Fibroblast of skin of right quadriceps (primary cell): ENCODE results near the gene STXBP5.

ENCODE experiments used
- DNase-seq: peaks from one replicate; pipeline ENCODE4 v3.0.0-alpha.2; 2013

The STXBP5 gene

DNA sequence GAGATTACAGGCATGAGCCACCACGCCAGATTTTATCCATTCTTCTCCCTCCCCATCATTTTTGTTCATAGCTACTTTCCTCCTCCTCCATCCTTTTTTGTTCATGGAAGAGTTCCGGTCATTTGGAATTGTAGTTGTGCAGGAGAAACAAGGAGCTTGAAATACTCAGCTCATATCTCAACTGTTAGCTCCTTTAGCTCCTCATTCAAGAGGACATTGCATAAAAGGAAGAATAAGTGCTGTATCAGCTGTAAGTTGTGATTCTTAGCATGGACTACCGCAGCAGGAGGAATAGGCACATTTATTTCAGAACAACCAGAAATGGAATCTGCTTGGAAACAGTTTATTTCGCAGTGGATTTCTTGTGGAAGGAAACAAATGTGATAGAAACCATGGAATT, 7.6 kb downstream of the STXBP5 start:
- no peak for DNase-seq

DNA sequence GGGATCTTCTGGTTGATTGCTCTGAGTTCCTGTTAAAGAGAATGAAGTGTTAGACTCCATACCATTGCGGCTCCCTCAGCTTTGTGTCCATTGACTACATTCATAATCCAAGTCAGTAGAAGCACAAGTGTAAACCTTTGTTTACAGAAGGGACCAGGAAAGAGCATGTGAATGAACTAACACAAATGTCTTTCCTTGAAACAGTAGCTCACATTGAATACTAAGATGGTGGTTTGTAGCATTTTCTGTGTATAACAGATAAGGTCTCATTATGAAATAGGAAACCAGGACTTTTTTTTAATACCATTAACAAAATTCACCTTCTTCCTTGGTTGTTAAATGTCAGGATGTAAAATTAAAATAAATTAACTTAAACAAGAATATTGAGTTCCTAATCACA, 8.4 kb downstream of the STXBP5 start:
- no peak for DNase-seq

DNA sequence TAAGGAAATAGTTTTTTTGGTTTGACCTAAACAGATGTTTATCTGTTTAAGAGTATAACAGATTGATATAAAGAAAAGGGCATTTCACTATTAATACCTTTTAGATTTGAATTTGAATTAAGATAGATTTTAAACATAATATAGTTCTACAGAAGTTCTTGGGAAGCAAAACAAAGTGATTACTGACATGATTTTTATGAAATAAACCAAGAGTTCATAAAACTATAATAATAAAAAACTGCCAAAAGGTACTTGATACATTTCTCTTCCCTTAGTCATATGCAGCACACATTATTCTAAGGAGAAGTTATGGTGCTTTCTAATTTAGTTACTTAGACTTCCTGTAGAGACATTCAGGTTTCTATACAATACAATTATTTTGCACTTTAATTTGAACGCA, 9.6 kb downstream of the STXBP5 start:
- no peak for DNase-seq

DNA sequence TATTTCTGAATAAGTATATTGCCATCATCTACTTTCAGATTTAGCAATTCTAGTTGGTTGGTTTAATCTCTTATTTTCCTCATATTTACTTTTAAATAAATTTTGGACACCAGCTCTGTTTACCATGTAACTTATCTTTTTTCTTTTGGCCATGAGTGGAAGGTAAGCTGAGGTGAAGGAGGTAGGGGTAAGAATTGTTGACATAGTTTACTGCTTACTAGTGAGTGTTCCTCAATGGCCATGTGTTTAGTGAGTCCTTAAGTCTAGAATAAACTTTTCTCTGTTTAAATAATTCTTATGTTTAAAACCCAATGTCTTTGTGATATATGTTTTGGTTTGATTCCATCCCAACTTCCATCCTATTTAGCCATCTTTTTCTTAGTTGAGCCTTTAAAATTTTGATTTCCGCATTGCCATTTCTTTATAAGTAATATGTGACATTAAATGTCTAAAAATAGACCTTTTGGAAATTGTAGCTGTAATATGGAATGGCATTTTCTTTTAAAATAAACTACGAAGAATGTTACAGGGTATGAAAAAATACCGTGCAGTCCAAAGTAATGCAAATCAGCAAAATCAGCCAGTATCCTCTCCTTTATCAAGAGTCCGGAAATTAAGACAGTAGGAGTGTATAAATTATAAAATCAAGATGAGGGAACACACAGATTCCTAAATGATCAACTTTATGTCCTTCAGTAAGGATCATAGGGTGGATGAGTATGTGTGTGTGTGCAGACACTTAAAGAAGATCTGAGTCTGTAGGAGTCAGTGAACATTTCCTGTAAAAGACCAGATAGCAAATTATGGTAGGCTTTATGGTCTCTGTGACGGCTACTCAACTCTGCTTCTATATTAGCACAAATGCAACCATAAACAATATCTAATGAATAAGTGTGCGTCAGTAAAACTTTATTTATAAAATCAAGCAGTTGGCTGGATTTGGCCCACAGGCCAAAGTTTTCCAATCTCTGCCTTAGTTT, 10.3 kb downstream of the STXBP5 start:
- no peak for DNase-seq

DNA sequence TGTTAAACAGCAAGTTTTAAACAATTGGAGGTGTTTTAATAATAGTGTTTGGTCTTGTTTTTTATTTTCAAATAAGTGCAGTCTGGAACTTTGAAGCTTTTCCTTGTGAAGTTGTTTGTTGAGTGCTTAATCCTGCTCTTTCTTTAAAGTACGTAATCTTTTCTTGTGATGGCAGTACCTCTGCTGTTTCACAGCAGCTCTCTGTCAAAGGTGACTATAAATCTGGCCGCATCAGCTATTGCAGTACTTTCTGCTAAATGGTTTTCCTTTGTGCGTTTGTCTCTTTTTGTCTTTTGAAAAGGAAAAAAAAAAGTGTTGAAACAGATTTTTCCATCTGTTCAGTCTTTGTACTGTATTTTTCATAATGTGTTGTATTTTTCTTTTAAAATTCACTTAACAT, 12.7 kb downstream of the STXBP5 start:
- no peak for DNase-seq

DNA sequence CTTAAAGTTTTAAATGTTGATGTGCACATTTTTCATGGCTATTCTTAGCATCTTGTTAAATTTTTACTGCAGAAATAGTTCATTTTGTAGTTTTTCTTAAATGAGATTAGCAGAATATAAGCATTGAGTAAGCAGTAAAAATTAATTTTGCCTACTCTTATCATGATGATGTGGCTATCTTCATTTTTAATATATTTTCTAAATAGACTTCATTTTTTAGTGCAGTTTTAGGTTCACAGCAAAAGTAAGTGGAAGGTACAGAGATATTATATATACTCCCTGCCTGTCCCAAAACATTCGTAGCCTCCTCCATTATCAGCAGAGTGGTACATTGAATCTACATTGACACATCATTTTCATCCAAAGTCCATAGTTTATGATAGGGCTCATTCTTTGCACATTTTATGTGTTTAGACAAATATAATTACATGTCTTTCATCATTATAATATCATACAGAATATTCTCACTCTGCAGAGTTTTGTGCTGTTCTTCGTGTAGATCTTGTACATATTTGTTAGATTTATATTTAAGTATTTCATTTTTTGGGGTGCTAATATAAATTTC, 13.7 kb downstream of the STXBP5 start:
- no peak for DNase-seq

DNA sequence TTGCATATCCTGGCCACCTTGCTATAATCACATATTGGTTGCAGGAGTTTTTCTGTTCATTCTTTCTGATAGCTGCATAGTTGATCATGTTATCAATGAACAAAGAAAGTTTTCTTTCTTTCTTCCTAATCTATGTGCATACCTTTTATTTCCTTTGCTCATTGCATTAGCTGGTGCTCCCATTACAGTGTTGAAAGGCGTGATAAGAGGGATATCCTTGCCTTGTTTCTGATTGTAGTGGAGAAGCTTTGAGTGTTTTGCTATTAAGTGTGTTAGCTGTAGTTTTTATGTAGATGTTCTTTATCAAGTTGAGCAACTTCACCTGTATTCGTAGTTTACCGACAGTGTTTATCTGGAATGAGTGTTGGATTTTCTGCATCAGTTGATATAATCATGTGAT, 14.6 kb downstream of the STXBP5 start:
- no peak for DNase-seq

DNA sequence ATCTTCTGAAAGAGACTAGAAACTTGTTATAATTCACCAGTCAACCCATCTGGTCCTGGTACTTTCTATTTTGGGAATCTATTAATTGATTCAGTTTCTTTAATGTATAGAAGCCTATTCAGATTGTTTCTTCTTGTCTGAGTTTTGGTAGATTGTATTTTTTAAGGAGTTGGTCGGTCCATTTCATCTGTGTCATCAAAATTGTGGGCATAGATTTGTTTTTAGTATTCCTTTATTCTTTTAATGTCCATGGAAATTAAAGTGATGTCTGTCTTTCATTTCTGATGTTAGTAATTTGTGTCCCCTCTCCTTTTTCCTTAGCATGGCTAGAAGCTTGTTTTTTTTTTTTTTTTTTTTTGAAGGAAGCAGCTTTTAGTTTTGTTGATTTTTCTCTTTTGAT, 15.2 kb downstream of the STXBP5 start:
- DNase-seq = no peak

DNA sequence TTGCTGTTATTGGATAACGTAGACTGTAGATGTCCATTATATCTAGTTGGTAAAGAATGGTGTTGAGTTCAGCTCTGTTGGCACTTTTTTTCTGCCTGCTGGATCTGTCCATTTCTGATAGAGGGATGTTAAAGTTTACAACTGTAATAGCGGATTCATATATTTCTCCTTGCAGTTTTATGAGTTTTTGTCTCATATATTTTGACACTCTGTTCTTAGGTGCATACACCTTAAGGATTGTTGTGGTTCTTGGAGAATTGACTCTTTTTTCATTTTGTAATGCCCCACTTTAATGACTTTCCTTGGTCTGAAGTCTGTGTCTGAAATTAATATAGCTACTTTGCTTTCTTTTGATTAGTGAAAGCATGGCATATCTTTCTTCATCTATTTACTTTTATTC, 16.1 kb downstream of the STXBP5 start:
- DNase-seq = no peak

DNA sequence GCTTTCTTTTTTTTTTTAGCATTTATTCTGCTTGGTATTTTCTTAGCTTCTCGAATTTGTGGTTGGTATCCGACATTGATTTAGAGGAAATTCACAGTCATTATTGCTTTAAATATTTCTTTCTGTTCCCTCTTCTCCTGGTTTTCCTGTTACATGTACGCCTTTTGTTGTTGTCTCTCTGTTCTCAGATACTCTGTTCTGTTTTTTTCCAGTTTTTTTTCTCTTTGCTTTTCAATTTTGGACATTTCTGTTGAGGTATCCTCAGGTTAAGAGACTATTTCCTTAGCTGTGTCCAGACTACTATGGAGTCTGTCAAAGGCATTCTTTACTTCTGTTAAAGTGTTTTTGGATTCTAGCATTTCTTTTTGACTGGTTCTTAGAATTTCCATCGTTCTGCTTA, 17.5 kb downstream of the STXBP5 start:
- no peak for DNase-seq

DNA sequence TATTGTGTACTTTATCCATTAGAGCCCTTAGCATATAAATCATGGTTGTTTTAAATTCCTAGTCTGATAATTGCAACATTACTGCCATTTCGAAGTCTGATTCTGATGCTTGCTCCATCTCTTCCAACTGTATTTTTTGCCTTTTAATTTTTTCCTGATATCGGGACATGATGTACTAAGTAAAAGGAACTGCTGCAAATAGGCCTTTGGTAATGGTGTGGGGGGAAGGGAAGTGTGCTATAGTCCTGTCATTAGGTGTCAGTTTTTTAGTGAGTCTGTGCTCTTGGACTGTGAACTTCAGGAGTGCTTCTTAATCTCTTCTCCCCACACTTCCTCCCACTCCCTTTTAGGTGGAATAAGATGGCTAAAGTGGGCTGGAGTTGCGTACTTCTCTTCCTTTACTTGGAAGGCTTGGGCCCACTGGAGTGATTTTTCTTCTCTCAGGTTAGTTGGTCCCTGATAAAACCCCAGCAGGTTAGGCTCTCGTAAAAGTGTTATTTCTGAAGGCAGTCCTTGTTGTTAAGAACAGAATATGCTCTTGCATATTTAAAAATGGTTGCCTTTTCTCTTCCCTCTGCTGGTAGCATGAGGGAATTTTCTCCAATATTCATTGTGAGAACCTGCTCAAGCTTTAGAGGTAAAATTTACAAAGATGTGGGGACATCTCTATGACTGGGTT, 18.1 kb downstream of the STXBP5 start:
- peak; percentile 31 for DNase-seq

DNA sequence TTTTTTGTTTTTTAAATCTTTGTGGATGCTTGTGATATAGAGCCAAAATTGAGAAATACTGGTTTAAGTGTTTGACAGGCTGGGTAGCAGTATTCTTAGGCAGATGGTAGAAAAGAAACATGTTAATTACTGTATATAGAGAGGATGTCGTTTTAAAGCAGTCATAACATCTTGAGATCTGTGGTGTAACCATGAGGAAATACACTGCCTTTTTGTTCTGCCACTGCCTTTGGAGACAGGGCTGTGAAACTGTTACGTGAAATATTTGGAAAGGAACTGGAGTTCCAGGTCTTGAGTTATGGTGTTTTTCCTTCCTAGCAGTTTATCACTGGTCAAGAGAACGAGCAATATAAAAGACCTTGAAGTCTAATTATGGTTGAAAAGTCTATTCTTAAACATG, 19.5 kb downstream of the STXBP5 start:
- no peak for DNase-seq

DNA sequence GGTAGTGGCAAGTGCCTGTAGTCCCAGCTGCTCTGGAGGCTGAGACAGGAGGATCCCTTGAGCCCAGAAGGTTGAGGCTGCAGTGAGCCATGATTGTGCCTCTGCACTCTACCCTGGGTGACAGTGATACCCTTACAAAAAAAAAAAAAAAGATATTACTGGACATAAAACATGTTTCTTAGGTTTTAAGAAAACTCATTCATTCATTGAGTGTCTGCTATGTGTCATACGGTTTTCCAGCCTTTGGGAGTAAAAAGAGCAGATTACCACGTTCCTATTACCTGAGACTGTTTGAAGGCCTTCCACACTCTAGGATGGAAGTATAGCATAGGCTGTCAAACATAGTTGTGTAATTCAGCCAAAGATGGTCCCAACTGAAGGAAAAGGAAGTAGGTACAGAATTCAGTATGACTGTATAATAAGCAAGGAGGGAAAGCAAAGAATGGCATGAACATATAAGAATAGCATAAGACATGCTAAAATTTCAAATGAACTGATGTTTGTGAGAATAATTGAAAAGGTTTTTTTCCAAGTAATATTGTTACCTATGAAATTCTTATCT, 22.0 kb downstream of the STXBP5 start:
- DNase-seq = no peak

DNA sequence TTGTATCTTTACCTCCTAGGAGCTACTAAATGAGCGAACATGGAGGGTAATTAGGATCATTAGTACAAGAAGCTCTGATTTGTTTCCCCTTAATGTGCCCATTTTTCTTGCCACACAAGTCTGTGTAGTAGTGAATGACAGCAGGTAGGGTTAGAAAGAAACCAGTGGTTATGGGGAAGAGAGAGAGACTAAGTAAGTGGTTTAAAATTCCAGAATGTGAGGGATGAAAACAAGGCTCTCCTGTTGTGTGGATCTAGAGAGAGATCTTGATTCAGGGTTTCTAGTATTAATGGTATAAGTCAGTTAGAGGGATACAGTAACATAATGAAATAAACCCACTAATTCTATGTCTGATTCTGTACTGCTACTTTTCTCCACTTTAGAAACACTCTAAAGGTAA, 22.7 kb downstream of the STXBP5 start:
- DNase-seq = no peak

DNA sequence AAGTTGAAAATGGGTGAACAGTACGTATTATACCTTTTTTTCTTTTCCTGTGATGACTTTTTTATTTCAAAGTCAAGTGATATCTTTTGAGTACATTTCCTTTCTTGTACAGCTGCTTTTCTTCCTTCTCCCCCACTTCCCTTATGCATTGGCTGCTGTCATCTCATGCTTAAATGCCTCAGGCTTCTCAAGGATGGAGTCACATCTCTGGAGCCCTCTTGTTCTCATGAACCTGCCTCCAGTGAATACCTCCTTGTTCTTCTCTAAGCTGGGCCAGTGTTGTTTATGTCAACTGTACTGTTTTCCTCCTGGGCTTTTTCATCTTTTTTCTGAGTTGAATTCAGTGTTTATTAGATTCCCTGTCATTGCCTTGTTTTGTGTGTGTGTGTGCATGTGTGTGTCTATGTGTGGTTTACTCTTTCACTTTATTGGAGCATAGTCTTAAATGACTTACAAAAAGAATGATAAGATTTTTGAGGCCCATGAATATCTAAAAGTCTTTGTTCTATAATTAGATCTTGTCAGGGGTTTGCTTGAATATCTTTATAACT, 23.6 kb downstream of the STXBP5 start:
- no peak for DNase-seq

DNA sequence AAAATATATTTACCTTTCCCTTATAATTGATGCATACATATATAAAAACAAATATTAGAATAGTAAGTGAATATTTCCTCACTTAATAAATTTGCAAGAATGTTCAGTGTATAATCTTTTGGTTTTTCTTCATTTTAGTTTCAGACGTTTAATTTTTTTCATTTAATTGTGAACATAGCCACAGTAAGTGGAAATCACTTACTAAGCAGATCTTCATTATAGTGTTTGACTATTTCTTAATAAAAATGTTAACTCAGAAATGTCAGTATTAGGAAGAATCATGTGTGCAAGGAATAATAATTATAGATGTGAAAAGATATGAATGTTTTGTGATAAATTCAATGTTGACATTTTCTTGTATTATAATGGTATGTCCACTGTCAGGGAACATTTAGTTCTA, 27.4 kb downstream of the STXBP5 start:
- DNase-seq = no peak

DNA sequence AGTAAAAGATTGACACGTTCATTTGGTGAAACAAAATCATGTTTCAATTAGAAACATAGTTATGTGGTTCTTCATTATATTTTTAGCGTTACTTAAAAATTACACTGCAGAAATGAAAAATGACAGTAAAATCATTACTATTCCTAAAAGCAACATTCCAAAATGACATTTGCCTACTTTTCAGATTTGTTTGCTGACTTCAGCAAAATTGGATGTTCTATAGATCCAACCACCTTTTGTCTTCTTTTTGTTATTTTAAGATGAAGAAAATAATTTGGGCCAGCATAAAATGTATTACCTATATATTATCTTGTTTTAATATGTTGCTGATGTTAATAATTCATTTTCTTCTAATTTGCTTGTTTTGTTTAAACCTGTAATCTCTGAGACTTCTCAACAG, 30.5 kb downstream of the STXBP5 start:
- DNase-seq = no peak

DNA sequence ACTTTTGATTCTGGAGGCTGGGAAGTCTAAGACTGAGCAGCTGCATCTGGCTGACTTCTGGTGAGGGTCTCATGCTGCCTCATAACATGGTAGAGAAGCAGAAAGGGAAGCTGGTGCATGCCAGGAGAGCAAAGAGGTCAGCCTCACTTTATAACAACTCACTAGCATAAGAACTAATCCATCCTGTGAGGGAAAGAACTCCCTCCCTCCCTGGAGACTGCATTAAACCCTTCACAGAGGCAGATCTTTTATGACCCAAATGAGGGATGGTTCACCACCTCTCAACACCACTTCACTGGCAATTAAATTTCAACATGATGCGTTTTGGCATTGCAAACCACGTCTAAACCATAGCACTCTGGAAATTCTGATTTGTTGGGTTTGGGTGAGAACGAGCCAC, 33.9 kb downstream of the STXBP5 start:
- DNase-seq = peak; percentile 9

DNA sequence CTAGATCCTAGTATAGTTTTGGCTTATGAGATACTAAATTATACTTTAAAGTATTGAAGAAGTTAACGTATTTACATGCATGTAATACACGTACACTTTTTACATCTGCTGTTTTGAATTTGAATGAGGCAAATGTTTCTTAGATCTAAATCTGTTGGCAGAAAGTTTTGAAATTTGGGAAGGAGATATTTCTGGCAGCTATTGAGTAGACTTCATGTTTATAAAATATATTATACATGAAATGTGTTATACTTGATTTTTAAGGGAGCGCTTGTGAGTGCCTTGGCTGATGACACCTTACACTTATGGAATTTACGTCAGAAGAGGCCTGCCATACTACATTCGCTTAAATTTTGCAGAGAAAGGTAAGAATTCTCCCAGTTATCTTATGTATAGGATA, 34.7 kb downstream of the STXBP5 start:
- no peak for DNase-seq

DNA sequence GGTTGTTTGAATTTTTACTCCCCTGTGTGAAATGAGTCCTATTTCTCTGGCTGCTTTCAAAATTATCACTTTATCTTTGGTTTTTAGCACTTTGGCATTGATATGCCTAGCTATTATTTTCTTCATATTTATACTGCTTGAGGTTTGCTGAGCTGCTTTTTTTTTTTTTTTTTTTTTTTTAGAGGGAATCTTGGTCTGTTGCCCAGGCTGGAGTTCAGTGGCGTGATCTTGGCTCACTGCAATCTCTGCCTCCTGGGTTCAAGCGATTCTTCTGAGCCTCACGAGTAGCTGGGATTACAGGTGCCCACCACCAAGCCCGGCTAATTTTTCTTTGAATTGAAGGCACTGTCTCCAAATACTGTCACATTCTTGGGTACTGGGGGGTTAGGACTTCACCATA, 40.6 kb downstream of the STXBP5 start:
- no peak for DNase-seq

DNA sequence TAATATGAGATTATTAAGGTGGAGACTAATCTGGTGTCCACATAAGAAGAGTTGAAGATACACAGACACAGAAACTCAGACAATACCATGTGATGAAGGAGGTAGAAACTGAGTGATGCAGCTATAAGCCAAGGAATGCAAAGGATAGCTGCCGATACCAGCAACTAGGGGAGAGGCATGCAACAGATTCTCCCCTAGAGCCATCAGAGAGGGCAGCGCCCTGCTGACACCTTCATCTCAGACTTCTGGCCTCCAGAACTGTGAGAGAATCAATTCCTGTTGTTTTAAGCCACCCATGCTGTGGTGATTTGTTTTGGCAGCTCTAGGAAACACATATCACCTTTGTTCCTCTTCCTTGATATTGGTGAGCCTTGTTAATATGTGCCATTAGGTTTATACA, 41.5 kb downstream of the STXBP5 start:
- DNase-seq = no peak

DNA sequence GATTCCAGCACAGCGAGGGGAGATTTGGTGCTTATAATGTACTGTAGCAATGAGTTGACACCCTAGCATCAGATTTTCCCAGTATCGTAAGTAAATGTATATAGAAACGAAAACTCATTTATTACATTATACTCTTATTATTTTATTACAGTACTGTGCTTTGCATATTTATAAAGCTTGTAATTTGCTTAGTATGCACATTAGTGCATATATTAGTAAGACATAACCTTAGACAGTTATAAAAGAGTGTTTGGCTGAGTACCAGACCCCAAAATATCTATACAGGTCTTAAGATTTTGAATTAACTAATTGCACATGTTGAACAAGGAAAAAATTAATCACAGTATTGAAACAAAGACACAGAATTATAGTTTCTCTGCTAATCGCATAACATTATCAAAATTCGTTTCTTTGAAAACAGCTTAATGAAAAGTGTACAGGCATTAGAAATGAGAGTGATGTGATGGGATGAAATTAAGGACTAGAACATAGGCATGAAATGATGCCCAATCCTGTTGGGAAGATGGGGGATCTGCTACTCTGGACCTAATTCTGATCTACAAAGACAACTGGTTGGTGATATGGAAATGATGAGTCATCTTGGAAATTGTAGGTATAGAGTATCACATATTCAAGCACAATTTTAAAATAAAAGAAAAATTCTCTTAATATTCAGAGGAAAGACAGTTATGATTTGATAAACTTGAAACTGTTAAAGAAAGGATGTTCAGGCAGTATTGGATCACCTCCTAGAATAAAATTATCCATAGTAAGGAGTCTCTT, 42.8 kb downstream of the STXBP5 start:
- no peak for DNase-seq

DNA sequence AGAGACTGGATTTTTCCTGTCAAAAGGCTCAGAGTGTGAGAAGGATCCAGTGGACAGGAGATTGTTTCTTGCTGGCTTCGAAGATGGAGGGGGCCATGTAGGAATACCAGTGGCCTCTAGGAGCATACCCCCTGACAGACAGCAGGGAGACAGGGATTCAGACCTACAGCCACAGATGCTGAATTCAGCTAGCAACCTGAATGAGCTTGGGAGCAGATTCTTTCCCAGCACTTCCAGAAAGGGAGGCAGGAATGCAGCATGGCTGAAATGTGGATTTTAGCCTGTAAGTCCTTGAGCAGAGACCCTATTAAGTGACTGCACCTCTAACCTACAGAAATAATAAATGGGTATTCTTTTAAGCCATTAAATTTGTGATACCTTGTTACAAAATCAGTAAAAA, 44.6 kb downstream of the STXBP5 start:
- DNase-seq = no peak
